ENCODE measurements around the gene IL4I1. TPM values are rescaled to one million over a fixed set of nuclear protein-coding genes. Genes with fewer than 3 reads are reported as not detected.

Gene IL4I1
- total RNA-seq, 1 donor from 2014 or later = 25.5 TPM

- peak overlapping the region; percentile 92 for H3K4me3 Mint-ChIP-seq
- no peaks in the 10 kb centered on the region for H3K27me3 Mint-ChIP-seq
- H3K4me1 Mint-ChIP-seq = peaks cover 62% of the 10 kb centered on the region
- DNase-seq = no peak
- ChIA-PET CTCF (no interaction called here), POLR2A (interaction anchor here (0.5 to 2.9 kb wide), 15 partner anchors 14 to 98 kb away, joined by 3 to 62 read pairs (median 10); partner anchors contain the start of genes AKT1S1, AP2A1, ATF5 and FUZ)
- peak overlapping the region; percentile 95 for H3K27ac Mint-ChIP-seq
- intact Hi-C loops (cut with micrococcal nuclease) = loop anchor here (1.0 kb wide), 5 partner anchors 18 to 83 kb away; partner anchors contain the start of genes FUZ, MED25 and PNKP
- H3K9me3 Mint-ChIP-seq = peaks cover 2% of the 10 kb centered on the region
- peaks cover 3% of the 10 kb centered on the region for H3K36me3 Mint-ChIP-seq (ENCODE audit: low read depth)
- TF ChIP-seq, protein P1, sequence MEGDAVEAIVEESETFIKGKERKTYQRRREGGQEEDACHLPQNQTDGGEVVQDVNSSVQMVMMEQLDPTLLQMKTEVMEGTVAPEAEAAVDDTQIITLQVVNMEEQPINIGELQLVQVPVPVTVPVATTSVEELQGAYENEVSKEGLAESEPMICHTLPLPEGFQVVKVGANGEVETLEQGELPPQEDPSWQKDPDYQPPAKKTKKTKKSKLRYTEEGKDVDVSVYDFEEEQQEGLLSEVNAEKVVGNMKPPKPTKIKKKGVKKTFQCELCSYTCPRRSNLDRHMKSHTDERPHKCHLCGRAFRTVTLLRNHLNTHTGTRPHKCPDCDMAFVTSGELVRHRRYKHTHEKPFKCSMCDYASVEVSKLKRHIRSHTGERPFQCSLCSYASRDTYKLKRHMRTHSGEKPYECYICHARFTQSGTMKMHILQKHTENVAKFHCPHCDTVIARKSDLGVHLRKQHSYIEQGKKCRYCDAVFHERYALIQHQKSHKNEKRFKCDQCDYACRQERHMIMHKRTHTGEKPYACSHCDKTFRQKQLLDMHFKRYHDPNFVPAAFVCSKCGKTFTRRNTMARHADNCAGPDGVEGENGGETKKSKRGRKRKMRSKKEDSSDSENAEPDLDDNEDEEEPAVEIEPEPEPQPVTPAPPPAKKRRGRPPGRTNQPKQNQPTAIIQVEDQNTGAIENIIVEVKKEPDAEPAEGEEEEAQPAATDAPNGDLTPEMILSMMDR (IDR thresholded peaks at IDR 0.05) = no peak
- no peak for ATAC-seq (ENCODE audit: low read depth)
Measured at GRCh38 chr19:49849433-49850220, 47.1 kb downstream of the IL4I1 start.

DNA sequence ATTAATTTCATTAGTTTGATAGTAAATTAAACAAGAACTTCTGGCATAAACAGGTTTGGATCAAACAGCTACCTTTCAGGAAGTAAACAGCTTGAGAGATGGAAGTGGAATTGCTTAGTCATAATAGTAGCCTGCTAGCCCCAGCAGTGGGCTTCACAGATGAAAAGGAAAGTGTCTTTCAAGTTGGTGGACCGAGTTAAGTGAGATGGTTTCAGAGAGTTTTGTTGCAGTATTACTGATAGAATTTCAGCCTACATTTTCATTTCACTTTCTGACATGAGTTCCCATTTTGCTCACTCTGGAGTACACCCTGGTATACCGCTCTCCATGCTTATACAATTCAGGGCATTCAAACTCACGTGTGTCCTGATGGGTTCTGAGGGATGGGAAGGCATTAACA lies 47.7 kb downstream of the IL4I1 start:
- Mint-ChIP-seq H3K9me3 (peaks cover 2% of the 10 kb centered on the region), H3K27ac (no peak overlapping the region), H3K4me1 (peaks cover 67% of the 10 kb centered on the region), H3K36me3 (ENCODE audit: low read depth) (peaks cover 3% of the 10 kb centered on the region), H3K4me3 (peak overlapping the region; percentile 53), H3K27me3 (no peaks in the 10 kb centered on the region)
- ATAC-seq (ENCODE audit: low read depth) (no peak), DNase-seq (no peak)
- TF ChIP-seq, protein P1 (IDR thresholded peaks at IDR 0.05) = no peak
- intact Hi-C loops (cut with micrococcal nuclease) = no loop called here
- ChIA-PET POLR2A (interaction anchor here (0.5 to 2.9 kb wide), 5 partner anchors 19 to 99 kb away, joined by 3 to 20 read pairs (median 5); partner anchors contain the start of genes AKT1S1, NUP62, PNKP and TBC1D17), CTCF (no interaction called here)

DNA sequence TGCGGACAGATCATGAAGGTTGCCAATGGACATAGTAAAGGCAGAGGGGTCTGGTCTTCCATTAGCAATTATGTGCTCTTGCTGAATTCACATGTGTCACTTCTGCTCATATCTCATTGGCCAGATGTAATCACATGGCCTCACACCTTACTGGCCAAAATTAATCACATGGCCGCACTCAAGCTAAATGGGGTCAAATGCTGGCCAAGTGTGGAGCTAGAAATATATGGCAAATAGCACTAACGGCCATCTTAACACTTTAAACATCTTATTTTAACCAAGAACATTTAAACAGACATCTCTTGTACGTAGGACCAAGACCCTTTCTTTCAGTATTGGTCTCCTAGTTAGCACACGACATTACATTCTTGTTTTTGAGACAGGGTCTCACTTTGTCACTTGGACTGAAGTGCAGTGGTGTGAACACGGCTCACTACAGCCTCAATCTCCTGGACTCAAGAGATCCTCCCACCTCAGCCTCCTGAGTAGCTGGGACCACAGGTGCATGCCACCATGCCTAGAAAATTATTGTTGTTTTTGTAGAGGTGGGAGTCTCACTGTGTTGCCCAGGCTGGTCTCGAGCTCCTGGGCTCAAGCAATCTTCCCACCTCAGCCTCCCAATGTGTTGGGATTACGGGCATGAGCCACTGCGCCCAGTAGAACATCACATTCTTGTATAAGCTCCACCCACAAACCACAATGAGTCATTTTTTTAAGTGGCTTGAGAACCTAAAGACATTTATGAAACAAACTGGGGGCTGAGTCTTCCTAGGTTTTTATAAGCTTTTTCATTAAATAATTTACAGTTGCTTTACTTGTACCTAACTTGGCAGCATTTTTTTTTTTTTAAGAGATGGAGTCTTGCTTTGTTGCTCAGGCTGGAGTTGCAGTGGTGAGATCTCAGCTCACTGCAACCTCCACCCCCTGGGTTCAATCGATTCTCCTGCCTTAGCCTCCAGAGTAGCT lies 48.7 kb downstream of the IL4I1 start:
- Mint-ChIP-seq H3K4me3 (peak overlapping the region; percentile 32), H3K36me3 (ENCODE audit: low read depth) (peaks cover 3% of the 10 kb centered on the region), H3K27me3 (no peaks in the 10 kb centered on the region), H3K4me1 (peaks cover 68% of the 10 kb centered on the region), H3K27ac (peak overlapping the region; percentile 15), H3K9me3 (peaks cover 2% of the 10 kb centered on the region)
- DNase-seq (no peak), ATAC-seq (ENCODE audit: low read depth) (no peak)
- intact Hi-C loops (cut with micrococcal nuclease) = no loop called here
- ChIA-PET POLR2A (interaction anchor here (0.7 to 2.9 kb wide), 11 partner anchors 20 to 656 kb away, joined by 3 to 20 read pairs (median 5); partner anchors contain the start of genes AKT1S1, FUZ, PNKP and RRAS), CTCF (no interaction called here)
- TF ChIP-seq, protein P1 (IDR thresholded peaks at IDR 0.05) = no peak

DNA sequence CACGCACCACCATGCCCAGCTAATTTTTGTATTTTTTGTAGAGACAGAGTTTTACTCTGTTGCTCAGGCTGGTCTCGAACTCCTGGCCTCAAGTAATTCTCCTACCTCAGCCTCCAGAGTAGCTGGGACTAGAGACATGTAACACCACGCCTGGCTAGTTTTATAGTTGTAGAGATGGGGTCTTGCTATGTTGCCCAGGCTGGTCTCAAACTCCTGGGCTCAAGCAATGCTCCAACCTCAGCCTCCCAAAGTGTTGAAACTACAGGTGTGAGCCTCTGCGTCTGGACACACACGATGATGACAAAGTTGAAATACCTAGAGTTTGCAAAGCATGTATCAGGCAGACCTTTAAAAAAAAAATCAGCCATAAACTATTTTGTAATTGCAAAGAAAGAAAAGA lies 50.3 kb downstream of the IL4I1 start:
- ATAC-seq (ENCODE audit: low read depth) (no peak), DNase-seq (no peak)
- TF ChIP-seq, protein P1 (IDR thresholded peaks at IDR 0.05) = no peak
- peak overlapping the region; percentile 50 for H3K27ac Mint-ChIP-seq
- peaks cover 1% of the 10 kb centered on the region for H3K36me3 Mint-ChIP-seq (ENCODE audit: low read depth)
- intact Hi-C loops (cut with micrococcal nuclease) = no loop called here
- peaks cover 2% of the 10 kb centered on the region for H3K9me3 Mint-ChIP-seq
- no peak overlapping the region for H3K4me3 Mint-ChIP-seq
- H3K4me1 Mint-ChIP-seq = peaks cover 64% of the 10 kb centered on the region
- POLR2A ChIA-PET = no interaction called here
- H3K27me3 Mint-ChIP-seq = no peaks in the 10 kb centered on the region
- CTCF ChIA-PET = no interaction called here
